Trophoblast cell (in vitro differentiated cells and primary cell): ENCODE data around the gene B3GLCT.

Source experiments
- DNase-seq, 2 donors: peaks; one replicate each; pipeline ENCODE4 v3.0.0-alpha.2; 2016
- H2AFZ ChIP-seq: 2 replicates; pipeline ENCODE4 v1.6.1; 2013; ENCODE audit warnings: low read length, moderate library complexity, mild to moderate bottlenecking; ENCODE audit not compliant: insufficient read depth, poor library complexity
- H2AK5ac ChIP-seq: 2 replicates; pipeline ENCODE4 v1.6.1; 2013; ENCODE audit warnings: mild to moderate bottlenecking, low read length
- H2BK120ac ChIP-seq: 2 replicates; pipeline ENCODE4 v1.6.1; 2013; ENCODE audit warnings: low read length, mild to moderate bottlenecking, moderate library complexity; ENCODE audit not compliant: insufficient read depth, poor library complexity
- H2BK12ac ChIP-seq: 2 replicates; pipeline ENCODE4 v1.6.1; 2013; ENCODE audit warnings: mild to moderate bottlenecking, low read length, moderate library complexity
- H2BK5ac ChIP-seq: 2 replicates; pipeline ENCODE4 v1.6.1; 2013; ENCODE audit warnings: low read length, low read depth, moderate library complexity, mild to moderate bottlenecking; ENCODE audit not compliant: poor library complexity
- H3K14ac ChIP-seq: 2 replicates; pipeline ENCODE4 v1.6.1; 2013; ENCODE audit warnings: mild to moderate bottlenecking, low read length
- H3K18ac ChIP-seq: 2 replicates; pipeline ENCODE4 v1.6.1; 2013; ENCODE audit warnings: mild to moderate bottlenecking, low read length
- H3K23ac ChIP-seq: 2 replicates; pipeline ENCODE4 v1.6.1; 2013; ENCODE audit warnings: low read length
- H3K27ac ChIP-seq: 2 replicates; pipeline ENCODE4 v1.5.1; 2013; ENCODE audit warnings: low read depth, mild to moderate bottlenecking, inconsistent platforms, low read length, moderate library complexity
- H3K27me3 ChIP-seq: 2 replicates; pipeline ENCODE4 v1.6.1; 2013; ENCODE audit warnings: inconsistent platforms, mild to moderate bottlenecking, low read length, moderate library complexity; ENCODE audit not compliant: insufficient read depth
- H3K36me3 ChIP-seq, 2 experiments: 1 replicate in 1 of 2; 2 replicates in 1 of 2; pipeline ENCODE4 v1.6.1; 2013; ENCODE audit warnings: low read length in 2 of 2, mild to moderate bottlenecking in 2 of 2, moderate library complexity in 1 of 2; ENCODE audit not compliant: insufficient read depth in 2 of 2, control insufficient read depth in 1 of 2
- H3K4ac ChIP-seq: 2 replicates; pipeline ENCODE4 v1.6.1; 2013; ENCODE audit warnings: low read depth, mild to moderate bottlenecking, low read length, moderate library complexity
- H3K4me1 ChIP-seq, 2 experiments: 1 replicate in 1 of 2; 2 replicates in 1 of 2; pipeline ENCODE4 v1.6.1; 2013; ENCODE audit warnings: low read length in 2 of 2, mild to moderate bottlenecking in 2 of 2, moderate library complexity in 1 of 2; ENCODE audit not compliant: insufficient read depth in 2 of 2, control insufficient read depth in 1 of 2
- H3K4me2 ChIP-seq: 2 replicates; pipeline ENCODE4 v1.6.1; 2013; ENCODE audit warnings: inconsistent platforms, mild to moderate bottlenecking, low read length, moderate library complexity
- H3K4me3 ChIP-seq: 2 replicates; pipeline ENCODE4 v1.5.1; 2013; ENCODE audit warnings: mild to moderate bottlenecking, low read depth, low read length, inconsistent platforms
- H3K79me1 ChIP-seq: one replicate; pipeline ENCODE4 v1.6.1; 2013; ENCODE audit warnings: low read length
- H3K79me2 ChIP-seq: 2 replicates; pipeline ENCODE4 v1.6.1; 2013; ENCODE audit warnings: low read length, mild to moderate bottlenecking; ENCODE audit not compliant: control insufficient read depth, insufficient read depth, poor library complexity
- H3K9ac ChIP-seq: 2 replicates; pipeline ENCODE4 v1.6.1; 2013; ENCODE audit warnings: mild to moderate bottlenecking, low read length
- H3K9me3 ChIP-seq: 2 replicates; pipeline ENCODE4 v1.6.1; 2013; ENCODE audit warnings: low read depth, mild to moderate bottlenecking, control low read depth, inconsistent platforms, low read length; ENCODE audit not compliant: insufficient read depth
- H4K12ac ChIP-seq: 2 replicates; pipeline ENCODE4 v1.6.1; 2013; ENCODE audit warnings: low read depth, mild to moderate bottlenecking, low read length, moderate library complexity
- H4K8ac ChIP-seq: 2 replicates; pipeline ENCODE4 v1.6.1; 2013; ENCODE audit warnings: low read depth, mild to moderate bottlenecking, low read length, moderate library complexity
- H4K91ac ChIP-seq: one replicate; pipeline ENCODE4 v1.6.1; 2013; ENCODE audit warnings: low read depth, mild to moderate bottlenecking, low read length, moderate library complexity
- WGBS: extraction: QIAGEN DNeasy Blood & Tissue Kit; methylation state at CpG from one replicate; pipeline ENCODE4 v1.1.7; 2013; ENCODE audit warnings: missing lambda C conversion rate; ENCODE audit not compliant: insufficient read length, insufficient coverage; ENCODE audit errors: extremely low coverage; 5-methylcytosine and 5-hydroxymethylcytosine counted together

B3GLCT gene

GRCh38 chr13:31355001-31355400 is 155.2 kb downstream of the B3GLCT start:
- Histone ChIP-seq H2BK5ac (no peak overlapping the region), H3K23ac (no peak overlapping the region), H3K27ac (no peak overlapping the region), H3K79me2 (no peaks in the 10 kb centered on the region), H3K27me3 (no peaks in the 10 kb centered on the region), H4K12ac (no peak overlapping the region), H3K4me1 (no peaks in the 10 kb centered on the region), H2BK120ac (no peak overlapping the region), H3K4me2 (no peak overlapping the region), H3K9ac (no peak overlapping the region), H3K79me1 (no peaks in the 10 kb centered on the region), H3K4ac (no peak overlapping the region), H3K18ac (no peak overlapping the region), H4K91ac (no peak overlapping the region), H2AFZ (no peak overlapping the region), H3K9me3 (peaks cover 21% of the 10 kb centered on the region), H3K14ac (no peak overlapping the region), H2BK12ac (no peak overlapping the region), H3K4me3 (no peak overlapping the region), H2AK5ac (no peak overlapping the region), H4K8ac (no peak overlapping the region), H3K36me3 (no peaks in the 10 kb centered on the region)
- WGBS = no CpG with 5 or more reads among the region's 1 CpG
- DNase-seq = no peak

- Histone ChIP-seq H3K27me3 (no peaks in the 10 kb centered on the region), H3K23ac (no peak overlapping the region), H3K4me1 (no peaks in the 10 kb centered on the region), H3K18ac (no peak overlapping the region), H2AFZ (no peak overlapping the region), H3K4me2 (no peak overlapping the region), H4K8ac (no peak overlapping the region), H2BK120ac (no peak overlapping the region), H3K4me3 (no peak overlapping the region), H2BK12ac (no peak overlapping the region), H4K12ac (no peak overlapping the region), H3K14ac (no peak overlapping the region), H3K27ac (no peak overlapping the region), H3K9me3 (peaks cover 21% of the 10 kb centered on the region), H4K91ac (no peak overlapping the region), H2BK5ac (no peak overlapping the region), H3K4ac (no peak overlapping the region), H3K36me3 (no peaks in the 10 kb centered on the region), H3K79me2 (no peaks in the 10 kb centered on the region), H3K9ac (no peak overlapping the region), H3K79me1 (no peaks in the 10 kb centered on the region), H2AK5ac (no peak overlapping the region)
- no peak for DNase-seq
- no CpG with 5 or more reads among the region's 3 CpGs for WGBS
Observed at GRCh38 chr13:31356991-31357390, 157.2 kb downstream of the B3GLCT start.

GRCh38 chr13:31357581-31357980 is 157.8 kb downstream of the B3GLCT start:
- no peak overlapping the region for H2AFZ ChIP-seq
- H3K79me2 ChIP-seq = no peaks in the 10 kb centered on the region
- H3K9me3 ChIP-seq = peaks cover 15% of the 10 kb centered on the region
- H4K8ac ChIP-seq = no peak overlapping the region
- H4K91ac ChIP-seq = no peak overlapping the region
- H2BK120ac ChIP-seq = no peak overlapping the region
- H3K36me3 ChIP-seq = no peaks in the 10 kb centered on the region
- no peak overlapping the region for H3K18ac ChIP-seq
- H4K12ac ChIP-seq = no peak overlapping the region
- no peak overlapping the region for H2BK12ac ChIP-seq
- H3K9ac ChIP-seq = no peak overlapping the region
- no peaks in the 10 kb centered on the region for H3K27me3 ChIP-seq
- no peak overlapping the region for H3K4me2 ChIP-seq
- no peak for DNase-seq
- H3K79me1 ChIP-seq = no peaks in the 10 kb centered on the region
- H2AK5ac ChIP-seq = no peak overlapping the region
- no peak overlapping the region for H3K4me3 ChIP-seq
- no peak overlapping the region for H3K23ac ChIP-seq
- no peak overlapping the region for H2BK5ac ChIP-seq
- WGBS = no CpG with 5 or more reads among the region's 2 CpGs
- no peak overlapping the region for H3K14ac ChIP-seq
- H3K27ac ChIP-seq = no peak overlapping the region
- no peak overlapping the region for H3K4ac ChIP-seq
- no peaks in the 10 kb centered on the region for H3K4me1 ChIP-seq

- Histone ChIP-seq H3K9ac (no peak overlapping the region), H3K79me1 (no peaks in the 10 kb centered on the region), H3K27me3 (no peaks in the 10 kb centered on the region), H3K4me1 (no peaks in the 10 kb centered on the region), H3K14ac (no peak overlapping the region), H4K12ac (no peak overlapping the region), H3K9me3 (peaks cover 25% of the 10 kb centered on the region), H3K4me3 (no peak overlapping the region), H3K4me2 (no peak overlapping the region), H4K91ac (no peak overlapping the region), H3K4ac (no peak overlapping the region), H3K18ac (no peak overlapping the region), H3K36me3 (no peaks in the 10 kb centered on the region), H3K27ac (no peak overlapping the region), H4K8ac (no peak overlapping the region), H2AFZ (no peak overlapping the region), H3K23ac (no peak overlapping the region), H2BK5ac (no peak overlapping the region), H3K79me2 (no peaks in the 10 kb centered on the region), H2BK120ac (no peak overlapping the region), H2AK5ac (no peak overlapping the region), H2BK12ac (no peak overlapping the region)
- DNase-seq = no peak
- WGBS = no CpG with 5 or more reads among the region's 1 CpG
Observed at GRCh38 chr13:31361673-31362072, 161.9 kb downstream of the B3GLCT start.
